Ectodermal cell (in vitro differentiated cells): Measurements from ENCODE around the gene KRTAP10-5.

Experiments used
- H3K27ac ChIP-seq: 2 replicates; pipeline ENCODE4 v1.7.0; 2013; ENCODE audit warnings: mild to moderate bottlenecking, low read depth, low read length; ENCODE audit not compliant: insufficient read depth, poor library complexity, severe bottlenecking
- H3K27me3 ChIP-seq: 2 replicates; pipeline ENCODE4 v1.7.0; 2013; ENCODE audit warnings: mild to moderate bottlenecking, low read length; ENCODE audit not compliant: insufficient read depth, control insufficient read depth, poor library complexity, severe bottlenecking
- H3K36me3 ChIP-seq: one replicate; pipeline ENCODE4 v1.7.0; 2013; ENCODE audit warnings: low read length; ENCODE audit not compliant: control insufficient read depth, insufficient read depth
- H3K4me1 ChIP-seq: one replicate; pipeline ENCODE4 v1.7.0; 2013; ENCODE audit warnings: low read length; ENCODE audit not compliant: control insufficient read depth, insufficient read depth
- H3K4me3 ChIP-seq: 2 replicates; pipeline ENCODE4 v1.7.0; 2013; ENCODE audit warnings: low read depth, low read length, control low read depth; ENCODE audit not compliant: insufficient read depth
- H3K9me3 ChIP-seq: 2 replicates; pipeline ENCODE4 v1.7.0; 2013; ENCODE audit warnings: mild to moderate bottlenecking, low read length, moderate library complexity; ENCODE audit not compliant: control insufficient read depth
- WGBS, 2 experiments: methylation state at CpG; one replicate each; pipeline ENCODE4 v1.1.7; 2013; ENCODE audit warnings: missing lambda C conversion rate in 2 of 2; 5-methylcytosine and 5-hydroxymethylcytosine counted together

KRTAP10-5 gene

GRCh38 chr21:44571296-44571695, 9.1 kb downstream of the KRTAP10-5 start:
- Histone ChIP-seq H3K4me3 (no peak overlapping the region), H3K9me3 (peaks cover 2% of the 10 kb centered on the region), H3K27me3 (no peaks in the 10 kb centered on the region), H3K36me3 (no peaks in the 10 kb centered on the region), H3K27ac (no peak overlapping the region), H3K4me1 (peaks cover 6% of the 10 kb centered on the region)
- 67 to 73% methylated on average over 4 of the region's 4 CpGs for WGBS, 2 experiments

GRCh38 chr21:44569861-44570517, 10.4 kb downstream of the KRTAP10-5 start:
- no peaks in the 10 kb centered on the region for H3K36me3 ChIP-seq
- WGBS, 2 experiments, result 90 to 91% methylated on average over 12 of the region's 12 CpGs
- H3K27me3 ChIP-seq, result no peaks in the 10 kb centered on the region
- no peak overlapping the region for H3K4me3 ChIP-seq
- peaks cover 2% of the 10 kb centered on the region for H3K9me3 ChIP-seq
- H3K27ac ChIP-seq, result no peak overlapping the region
- H3K4me1 ChIP-seq, result peaks cover 6% of the 10 kb centered on the region

GRCh38 chr21:44568667-44569556, 11.5 kb downstream of the KRTAP10-5 start:
- 86 to 87% methylated on average over 27 of the region's 27 CpGs for WGBS, 2 experiments
- Histone ChIP-seq H3K27ac (no peak overlapping the region), H3K27me3 (no peaks in the 10 kb centered on the region), H3K4me3 (no peak overlapping the region), H3K36me3 (no peaks in the 10 kb centered on the region), H3K4me1 (no peaks in the 10 kb centered on the region), H3K9me3 (peaks cover 2% of the 10 kb centered on the region)

GRCh38 chr21:44568261-44568660, 12.1 kb downstream of the KRTAP10-5 start:
- H3K36me3 ChIP-seq, result no peaks in the 10 kb centered on the region
- peaks cover 2% of the 10 kb centered on the region for H3K9me3 ChIP-seq
- WGBS, 2 experiments, result 90 to 95% methylated on average over 12 of the region's 12 CpGs
- H3K4me3 ChIP-seq, result no peak overlapping the region
- H3K27me3 ChIP-seq, result no peaks in the 10 kb centered on the region
- no peaks in the 10 kb centered on the region for H3K4me1 ChIP-seq
- H3K27ac ChIP-seq, result no peak overlapping the region

GRCh38 chr21:44567481-44568171, 12.8 kb downstream of the KRTAP10-5 start:
- H3K27ac ChIP-seq, result no peak overlapping the region
- 95% methylated on average over 18 of the region's 18 CpGs for WGBS, 2 experiments
- no peak overlapping the region for H3K4me3 ChIP-seq
- no peaks in the 10 kb centered on the region for H3K36me3 ChIP-seq
- H3K9me3 ChIP-seq, result peaks cover 2% of the 10 kb centered on the region
- H3K27me3 ChIP-seq, result no peaks in the 10 kb centered on the region
- no peaks in the 10 kb centered on the region for H3K4me1 ChIP-seq

GRCh38 chr21:44566403-44566802, 14.0 kb downstream of the KRTAP10-5 start:
- Histone ChIP-seq H3K4me3 (no peak overlapping the region), H3K9me3 (peaks cover 2% of the 10 kb centered on the region), H3K4me1 (no peaks in the 10 kb centered on the region), H3K27ac (no peak overlapping the region), H3K27me3 (no peaks in the 10 kb centered on the region), H3K36me3 (no peaks in the 10 kb centered on the region)
- WGBS, 2 experiments, result 100% methylated on average over 1 of the region's 1 CpG; no CpG with 5 or more reads in 1 of the 2 experiments

- Histone ChIP-seq H3K4me3 (no peak overlapping the region), H3K36me3 (no peaks in the 10 kb centered on the region), H3K9me3 (peaks cover 2% of the 10 kb centered on the region), H3K4me1 (no peaks in the 10 kb centered on the region), H3K27ac (no peak overlapping the region), H3K27me3 (no peaks in the 10 kb centered on the region)
- 0% methylated on average over 1 of the region's 1 CpG for WGBS, 2 experiments
Observed at GRCh38 chr21:44564886-44565598, 15.4 kb downstream of the KRTAP10-5 start.

GRCh38 chr21:44564099-44564498, 16.3 kb downstream of the KRTAP10-5 start:
- Histone ChIP-seq H3K27me3 (no peaks in the 10 kb centered on the region), H3K9me3 (peaks cover 2% of the 10 kb centered on the region), H3K4me1 (no peaks in the 10 kb centered on the region), H3K36me3 (no peaks in the 10 kb centered on the region), H3K27ac (no peak overlapping the region), H3K4me3 (no peak overlapping the region)
- WGBS, 2 experiments, result no CpG with 5 or more reads among the region's 1 CpG

- H3K4me1 ChIP-seq, result peaks cover 15% of the 10 kb centered on the region
- H3K27ac ChIP-seq, result no peak within 1 kb of the TSS
- no peak within 1 kb of the TSS for H3K4me3 ChIP-seq
- 84 to 91% methylated on average over 5 of the region's 5 CpGs for WGBS, 2 experiments
- H3K36me3 ChIP-seq, result no peaks in the 10 kb centered on the region
- no peaks in the 10 kb centered on the region for H3K9me3 ChIP-seq
- no peaks in the 10 kb centered on the region for H3K27me3 ChIP-seq
Observed at GRCh38 chr21:44558695-44559094, 21.7 kb downstream of the KRTAP10-5 start, which contains the start of gene KRTAP10-3. KRTAP10-3 (minus strand) TSS chr21:44558795; CDS start chr21:44558715, 80 bp downstream.
